H9 (cell line): ENCODE results near the gene RAB26. TPM values are rescaled to one million over a fixed set of nuclear protein-coding genes. Genes with fewer than 3 reads are reported as not detected.
"Not testable (repeated sequence)": the region's sequence is repeated elsewhere in the genome, so short reads cannot be mapped to it uniquely, and the experiment has no call there.

ENCODE experiments used
- DNase-seq: peaks from one replicate; pipeline ENCODE4 v3.0.0-alpha.2; 2017
- H2AFZ ChIP-seq: one replicate; pipeline ENCODE4 v1.6.1; 2013; ENCODE audit warnings: mild to moderate bottlenecking, low read length, control low read depth, moderate library complexity
- H2AK5ac ChIP-seq: 2 replicates; pipeline ENCODE4 v1.6.1; 2013; ENCODE audit warnings: low read length, control low read depth, mixed read lengths; ENCODE audit not compliant: insufficient read length
- H2BK120ac ChIP-seq: one replicate; pipeline ENCODE4 v1.6.1; 2013; ENCODE audit warnings: low read depth, mild to moderate bottlenecking, low read length, control low read depth, inconsistent platforms; ENCODE audit not compliant: poor library complexity, severe bottlenecking
- H2BK12ac ChIP-seq: 2 replicates; pipeline ENCODE4 v1.6.1; 2013; ENCODE audit warnings: low read length, control low read depth, mixed read lengths, low read depth; ENCODE audit not compliant: insufficient read length
- H2BK15ac ChIP-seq: 2 replicates; pipeline ENCODE4 v1.6.1; 2013; ENCODE audit warnings: low read depth, low read length, control low read depth
- H2BK20ac ChIP-seq: one replicate; pipeline ENCODE4 v1.6.1; 2013; ENCODE audit warnings: low read depth, mild to moderate bottlenecking, low read length, control low read depth, inconsistent platforms; ENCODE audit not compliant: poor library complexity, severe bottlenecking
- H2BK5ac ChIP-seq: 2 replicates; pipeline ENCODE4 v1.6.1; 2013; ENCODE audit warnings: low read length, control low read depth, mixed read lengths; ENCODE audit not compliant: insufficient read length
- H3K14ac ChIP-seq: 2 replicates; pipeline ENCODE4 v1.6.1; 2013; ENCODE audit warnings: low read length, control low read depth; ENCODE audit not compliant: insufficient read depth
- H3K18ac ChIP-seq: 2 replicates; pipeline ENCODE4 v1.6.1; 2013; ENCODE audit warnings: low read depth, mild to moderate bottlenecking, mixed read lengths, low read length, control low read depth; ENCODE audit not compliant: insufficient read length
- H3K23ac ChIP-seq: 2 replicates; pipeline ENCODE4 v1.6.1; 2013; ENCODE audit warnings: low read length, control low read depth, mixed read lengths, low read depth; ENCODE audit not compliant: insufficient read length
- H3K23me2 ChIP-seq: 2 replicates; pipeline ENCODE4 v1.6.1; 2013; ENCODE audit warnings: low read depth, mild to moderate bottlenecking, mixed read lengths, low read length, control low read depth; ENCODE audit not compliant: insufficient read length, poor library complexity, severe bottlenecking
- H3K27ac ChIP-seq: 2 replicates; pipeline ENCODE4 v1.5.1; 2013; ENCODE audit warnings: low read length, control low read depth, mixed read lengths, low read depth; ENCODE audit not compliant: insufficient read length
- H3K27me3 ChIP-seq: 2 replicates; pipeline ENCODE4 v1.6.1; 2013; ENCODE audit warnings: low read length, control low read depth, inconsistent platforms; ENCODE audit not compliant: insufficient read depth
- H3K4ac ChIP-seq: 2 replicates; pipeline ENCODE4 v1.6.1; 2013; ENCODE audit warnings: low read depth, mild to moderate bottlenecking, control low read depth, inconsistent platforms, low read length, moderate library complexity
- H3K4me1 ChIP-seq: 2 replicates; pipeline ENCODE4 v1.6.1; 2013; ENCODE audit warnings: low read length, control low read depth, inconsistent platforms; ENCODE audit not compliant: insufficient read depth
- H3K4me2 ChIP-seq: 2 replicates; pipeline ENCODE4 v1.6.1; 2013; ENCODE audit warnings: low read length, control low read depth, mixed read lengths; ENCODE audit not compliant: insufficient read length, insufficient read depth
- H3K56ac ChIP-seq: 2 replicates; pipeline ENCODE4 v1.6.1; 2013; ENCODE audit warnings: low read depth, mild to moderate bottlenecking, mixed read lengths, low read length, control low read depth; ENCODE audit not compliant: insufficient read length
- H3K79me1 ChIP-seq: 2 replicates; pipeline ENCODE4 v1.6.1; 2013; ENCODE audit warnings: low read depth, mild to moderate bottlenecking, moderate library complexity, low read length, control low read depth, inconsistent platforms; ENCODE audit not compliant: insufficient read depth, poor library complexity, severe bottlenecking
- H3K79me2 ChIP-seq: 2 replicates; pipeline ENCODE4 v1.6.1; 2013; ENCODE audit warnings: low read length, control low read depth, inconsistent platforms; ENCODE audit not compliant: insufficient read depth
- H3K9ac ChIP-seq: 2 replicates; pipeline ENCODE4 v1.6.1; 2013; ENCODE audit warnings: low read length, control low read depth, mixed read lengths; ENCODE audit not compliant: insufficient read length; ENCODE audit errors: extremely low read depth
- H3K9me3 ChIP-seq: one replicate; pipeline ENCODE4 v1.6.1; 2013; ENCODE audit warnings: low read depth, low read length, inconsistent platforms; ENCODE audit not compliant: control insufficient read depth
- H3T11ph ChIP-seq: one replicate; pipeline ENCODE4 v1.6.1; 2013; ENCODE audit warnings: mild to moderate bottlenecking, low read length, control low read depth, inconsistent platforms
- H4K20me1 ChIP-seq: one replicate; pipeline ENCODE4 v1.6.1; 2013; ENCODE audit not compliant: control insufficient read depth, insufficient read length, insufficient read depth
- H4K5ac ChIP-seq: 2 replicates; pipeline ENCODE4 v1.6.1; 2013; ENCODE audit warnings: low read depth, mild to moderate bottlenecking, mixed read lengths, low read length, control low read depth; ENCODE audit not compliant: insufficient read length
- H4K8ac ChIP-seq: replicated peaks from 2 replicates; pipeline ENCODE4 v1.6.1; 2013; ENCODE audit warnings: low read length, control low read depth, mixed read lengths, low read depth; ENCODE audit not compliant: insufficient read length
- H4K91ac ChIP-seq: 2 replicates; pipeline ENCODE4 v1.6.1; 2013; ENCODE audit warnings: low read depth, mild to moderate bottlenecking, moderate library complexity, mixed read lengths, low read length, control low read depth; ENCODE audit not compliant: insufficient read length
- H3K27ac Mint-ChIP-seq, 3 experiments: 2 replicates in 2 of 3; 3 replicates in 1 of 3; pipeline ENCODE4 v1.8.0; 2020 to 2021; ENCODE audit warnings: mixed read lengths in 3 of 3, mild to moderate bottlenecking in 1 of 3, moderate library complexity in 1 of 3
- H3K27me3 Mint-ChIP-seq: 2 replicates; pipeline ENCODE4 v1.8.0; 2021; ENCODE audit warnings: low read depth, mild to moderate bottlenecking, moderate library complexity, mixed read lengths
- H3K36me3 Mint-ChIP-seq, 3 experiments: 2 replicates in 2 of 3; 3 replicates in 1 of 3; pipeline ENCODE4 v1.8.0; 2020 to 2021; ENCODE audit warnings: low read depth in 3 of 3, mixed read lengths in 3 of 3; ENCODE audit not compliant: insufficient read depth in 1 of 3
- H3K4me1 Mint-ChIP-seq, 2 experiments: 2 replicates each; pipeline ENCODE4 v1.8.0; 2020; ENCODE audit warnings: mixed read lengths in 2 of 2
- H3K4me3 Mint-ChIP-seq, 2 experiments: 2 replicates in 1 of 2; 3 replicates in 1 of 2; pipeline ENCODE4 v1.8.0; 2020 to 2021; ENCODE audit warnings: mild to moderate bottlenecking in 2 of 2, mixed read lengths in 2 of 2, moderate library complexity in 1 of 2
- H3K9me3 Mint-ChIP-seq, 2 experiments: 2 replicates in 1 of 2; 3 replicates in 1 of 2; pipeline ENCODE4 v1.8.0; 2020; ENCODE audit warnings: mild to moderate bottlenecking in 2 of 2, mixed read lengths in 2 of 2, moderate library complexity in 1 of 2
- WGBS: extraction: QIAGEN DNeasy Blood & Tissue Kit; methylation state at CpG from one replicate; pipeline ENCODE4 v1.1.7; 2013; ENCODE audit warnings: missing lambda C conversion rate, low lambda C conversion rate, mixed read lengths; ENCODE audit not compliant: insufficient read length; ENCODE audit errors: extremely low coverage; 5-methylcytosine and 5-hydroxymethylcytosine counted together
- total RNA-seq: library from RNA; stranded (reverse); gene quantifications from 2 replicates; pipeline ENCODE4 v1.2.1, GENCODE V29; 2021
- TF ChIP-seq, protein P1 (sequence below): fragments of 200-600 bp; sonication (generic); conservative IDR thresholded peaks from 3 replicates; pipeline ENCODE4 v1.8.0; 2021; ENCODE audit warnings: antibody characterized with exemption, mild to moderate bottlenecking

RAB26 gene
- total RNA-seq, 1 experiment from 2014 or later, result 2.4 TPM

GRCh38 chr16:2121325-2121724, 27.1 kb upstream of the RAB26 start:
- not testable (repeated sequence) for H3K4me1 ChIP-seq, H3K9ac ChIP-seq, H3K27me3 Mint-ChIP-seq, H2BK12ac ChIP-seq, H3K4ac ChIP-seq, H4K8ac ChIP-seq, H3K23me2 ChIP-seq, H3K56ac ChIP-seq, H3K79me2 ChIP-seq, H3K36me3 Mint-ChIP-seq, H3K9me3 ChIP-seq, H3K14ac ChIP-seq, H2BK120ac ChIP-seq, H2AFZ ChIP-seq, H2AK5ac ChIP-seq, H3K79me1 ChIP-seq, H3K18ac ChIP-seq, H3T11ph ChIP-seq, H2BK5ac ChIP-seq, H2BK15ac ChIP-seq, H4K5ac ChIP-seq, H3K9me3 Mint-ChIP-seq, H3K27me3 ChIP-seq, DNase-seq, H4K91ac ChIP-seq, H2BK20ac ChIP-seq, H4K20me1 ChIP-seq, H3K4me2 ChIP-seq, H3K23ac ChIP-seq, H3K27ac ChIP-seq
- Mint-ChIP-seq H3K4me1 (peaks cover 10 to 15% of the 10 kb centered on the region in 2 experiments), H3K27ac (peak overlapping the region in 2 of 3 experiments; percentile 42 to 56; a peak in 1 of 7 replicates), H3K4me3 (0 out of 5 replicates have a peak overlapping the region, but pooled peaks of 1 of the 2 experiments have one; percentile 31)
- TF ChIP-seq, protein P1, sequence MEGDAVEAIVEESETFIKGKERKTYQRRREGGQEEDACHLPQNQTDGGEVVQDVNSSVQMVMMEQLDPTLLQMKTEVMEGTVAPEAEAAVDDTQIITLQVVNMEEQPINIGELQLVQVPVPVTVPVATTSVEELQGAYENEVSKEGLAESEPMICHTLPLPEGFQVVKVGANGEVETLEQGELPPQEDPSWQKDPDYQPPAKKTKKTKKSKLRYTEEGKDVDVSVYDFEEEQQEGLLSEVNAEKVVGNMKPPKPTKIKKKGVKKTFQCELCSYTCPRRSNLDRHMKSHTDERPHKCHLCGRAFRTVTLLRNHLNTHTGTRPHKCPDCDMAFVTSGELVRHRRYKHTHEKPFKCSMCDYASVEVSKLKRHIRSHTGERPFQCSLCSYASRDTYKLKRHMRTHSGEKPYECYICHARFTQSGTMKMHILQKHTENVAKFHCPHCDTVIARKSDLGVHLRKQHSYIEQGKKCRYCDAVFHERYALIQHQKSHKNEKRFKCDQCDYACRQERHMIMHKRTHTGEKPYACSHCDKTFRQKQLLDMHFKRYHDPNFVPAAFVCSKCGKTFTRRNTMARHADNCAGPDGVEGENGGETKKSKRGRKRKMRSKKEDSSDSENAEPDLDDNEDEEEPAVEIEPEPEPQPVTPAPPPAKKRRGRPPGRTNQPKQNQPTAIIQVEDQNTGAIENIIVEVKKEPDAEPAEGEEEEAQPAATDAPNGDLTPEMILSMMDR, result peak; percentile 43; the same call in 2 of the 3 replicates
- no CpG with 5 or more reads among the region's 9 CpGs for WGBS
